Stimulated activated CD4-positive, alpha-beta T cell treated with anti-CD3 and anti-CD28 coated beads, Interleukin-2, amount 100 ng/mL, for 24 hours (primary cell): ENCODE measurements around the gene MCRIP2.

Source experiments
- DNase-seq, 2 donors: peaks; one replicate each; pipeline ENCODE4 v3.0.0-alpha.2; 2020

Gene MCRIP2

GRCh38 chr16:672371-672770 lies 30.7 kb downstream of the MCRIP2 start:
- no peak for DNase-seq

- DNase-seq, result no peak
Observed at GRCh38 chr16:672851-673250, 31.2 kb downstream of the MCRIP2 start.

- no peak for DNase-seq
Observed at GRCh38 chr16:673399-673991, 31.9 kb downstream of the MCRIP2 start.

- no peak for DNase-seq
Observed at GRCh38 chr16:674214-674881, 32.7 kb downstream of the MCRIP2 start.

GRCh38 chr16:674968-675883 lies 33.6 kb downstream of the MCRIP2 start, which contains the start of gene RHBDL1:
TSS of gene RHBDL1 (plus strand) at chr16:675671. CDS start at chr16:675791, 120 bp downstream.
- DNase-seq, result no peak

GRCh38 chr16:675884-676564 lies 34.4 kb downstream of the MCRIP2 start:
- no peak for DNase-seq

- no peak for DNase-seq
Observed at GRCh38 chr16:676565-676902, 34.9 kb downstream of the MCRIP2 start.

- no peak for DNase-seq
Observed at GRCh38 chr16:676913-677312, 35.3 kb downstream of the MCRIP2 start.

- no peak for DNase-seq
Observed at GRCh38 chr16:677316-678190, 35.9 kb downstream of the MCRIP2 start.

- DNase-seq, result no peak
Observed at GRCh38 chr16:678209-678857, 36.7 kb downstream of the MCRIP2 start.

- peak; percentile 60 to 68 for DNase-seq
Observed at GRCh38 chr16:678858-679813, 37.5 kb downstream of the MCRIP2 start.

GRCh38 chr16:679814-680624 lies 38.4 kb downstream of the MCRIP2 start, which contains the start of gene STUB1:
TSS of gene STUB1 (plus strand) at chr16:680410. CDS start at chr16:680526, 116 bp downstream.
- peak; percentile 84 to 93 for DNase-seq

GRCh38 chr16:680625-680945 lies 39.0 kb downstream of the MCRIP2 start:
- no peak for DNase-seq

GRCh38 chr16:680967-681745 lies 39.5 kb downstream of the MCRIP2 start:
- no peak for DNase-seq

- no peak for DNase-seq
Observed at GRCh38 chr16:681746-682427, 40.3 kb downstream of the MCRIP2 start.

GRCh38 chr16:682493-683395 lies 41.1 kb downstream of the MCRIP2 start:
- DNase-seq, result no peak
